ENCODE results near the gene PRKCA.

The PRKCA gene

GRCh38 chr17:66799849-66800537 is 497.6 kb downstream of the PRKCA start:
- H3K4me3 ChIP-seq (ENCODE audit: low read length), result no peak overlapping the region
- TF ChIP-seq CTCF (conservative IDR thresholded peaks at IDR 0.05; ENCODE audit: low read length), result no peak
- no peak for DNase-seq (ENCODE audit: low read depth)

DNA sequence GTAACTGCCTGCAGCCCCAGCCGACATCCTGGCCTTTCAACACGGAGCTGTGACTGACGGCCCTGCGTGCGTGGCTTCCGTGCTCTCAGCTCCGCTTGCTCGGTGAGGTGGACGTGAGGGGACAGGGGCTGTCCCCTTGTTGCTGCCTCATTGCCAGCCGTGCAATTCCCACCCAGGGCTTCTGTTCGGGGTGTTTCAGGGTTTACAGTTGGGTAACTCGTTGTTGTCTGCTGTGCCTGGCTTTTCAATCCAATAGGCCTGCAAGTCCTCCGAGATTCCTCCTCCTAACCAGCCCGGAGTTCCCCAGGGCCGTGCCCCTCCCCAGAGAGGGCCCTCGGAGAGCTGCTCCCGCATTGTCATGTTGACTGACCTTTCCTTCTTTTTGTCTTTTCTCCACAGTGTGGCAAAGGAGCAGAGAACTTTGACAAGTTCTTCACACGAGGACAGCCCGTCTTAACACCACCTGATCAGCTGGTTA is 501.1 kb downstream of the PRKCA start:
- TF ChIP-seq CTCF (conservative IDR thresholded peaks at IDR 0.05; ENCODE audit: low read length), result no peak
- DNase-seq (ENCODE audit: low read depth), result no peak
- no peak overlapping the region for H3K4me3 ChIP-seq (ENCODE audit: low read length)

DNA sequence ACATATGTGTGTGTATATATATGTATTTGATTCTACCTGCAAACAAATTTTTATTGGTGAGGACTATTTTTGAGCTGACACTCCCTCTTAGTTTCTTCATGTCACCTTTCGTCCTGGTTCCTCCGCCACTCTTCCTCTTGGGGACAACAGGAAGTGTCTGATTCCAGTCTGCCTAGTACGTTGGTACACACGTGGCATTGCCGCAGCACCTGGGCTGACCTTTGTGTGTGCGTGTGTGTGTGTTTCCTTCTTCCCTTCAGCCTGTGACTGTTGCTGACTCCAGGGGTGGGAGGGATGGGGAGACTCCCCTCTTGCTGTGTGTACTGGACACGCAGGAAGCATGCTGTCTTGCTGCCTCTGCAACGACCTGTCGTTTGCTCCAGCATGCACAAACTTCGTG is 503.2 kb downstream of the PRKCA start:
- TF ChIP-seq CTCF (conservative IDR thresholded peaks at IDR 0.05; ENCODE audit: low read length), result no peak
- H3K4me3 ChIP-seq (ENCODE audit: low read length), result no peak overlapping the region
- DNase-seq (ENCODE audit: low read depth), result no peak

DNA sequence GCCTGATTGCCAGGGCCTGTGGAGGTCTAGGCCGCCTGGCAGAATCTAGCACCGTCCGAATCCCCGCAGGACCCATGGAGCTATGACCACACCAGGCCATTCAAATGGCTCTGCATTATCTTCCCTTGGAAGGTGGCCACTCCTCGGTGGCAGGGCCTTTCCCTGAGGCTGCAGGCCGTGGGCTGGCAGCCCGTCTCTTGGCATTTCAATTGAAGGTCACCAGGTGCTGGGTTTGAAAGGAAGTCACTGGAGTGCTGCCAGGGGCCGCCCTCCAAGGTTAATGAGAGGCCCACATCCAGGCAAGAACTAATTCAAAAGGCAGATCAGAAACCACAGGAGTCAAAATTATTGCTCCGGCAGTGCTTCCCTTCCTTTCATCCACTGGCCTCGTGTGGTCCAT is 504.8 kb downstream of the PRKCA start:
- DNase-seq (ENCODE audit: low read depth), result no peak
- no peak for TF ChIP-seq CTCF (conservative IDR thresholded peaks at IDR 0.05; ENCODE audit: low read length)
- no peak overlapping the region for H3K4me3 ChIP-seq (ENCODE audit: low read length)

- DNase-seq (ENCODE audit: low read depth), result no peak
These were observed 507.0 kb downstream of the PRKCA start for GRCh38 chr17:66809408-66809807.

GRCh38 chr17:66810951-66811682 is 508.7 kb downstream of the PRKCA start:
- no peak overlapping the region for H3K4me3 ChIP-seq (ENCODE audit: low read length)
- no peak for DNase-seq (ENCODE audit: low read depth)
- TF ChIP-seq CTCF (conservative IDR thresholded peaks at IDR 0.05; ENCODE audit: low read length), result no peak

More at GRCh38 chr17:66809408-66809807, 507.0 kb downstream of the PRKCA start:
- TF ChIP-seq CTCF (conservative IDR thresholded peaks at IDR 0.05; ENCODE audit: low read length), result no peak
- no peak overlapping the region for H3K4me3 ChIP-seq (ENCODE audit: low read length)

GRCh38 chr17:66811683-66812054 is 509.3 kb downstream of the PRKCA start:
- no peak for TF ChIP-seq CTCF (conservative IDR thresholded peaks at IDR 0.05; ENCODE audit: low read length)
- no peak for DNase-seq (ENCODE audit: low read depth)

More at GRCh38 chr17:66811683-66812054, 509.3 kb downstream of the PRKCA start:
- no peak overlapping the region for H3K4me3 ChIP-seq (ENCODE audit: low read length)
